Measurements from ENCODE around the gene PEAK1.

DNA sequence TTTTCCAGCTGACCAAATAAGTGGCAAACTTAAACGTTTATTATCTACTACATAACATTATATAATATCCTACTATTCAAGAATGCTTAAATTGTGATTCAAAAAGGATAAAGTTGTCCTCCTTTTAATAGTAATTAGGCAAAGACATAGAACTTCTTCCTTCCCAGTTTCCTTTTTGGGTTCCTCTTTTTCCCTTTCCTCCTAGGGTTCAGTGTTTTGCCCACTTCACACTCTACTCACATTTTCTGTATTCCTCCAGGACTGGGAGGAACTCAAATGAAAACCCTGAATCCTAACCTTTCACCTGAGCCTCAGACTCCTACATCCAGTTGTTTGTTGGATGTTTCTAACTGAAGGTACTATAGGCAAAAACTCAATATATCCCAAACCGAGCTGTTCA is 132.5 kb downstream of the PEAK1 start:
- TF ChIP-seq POLR2A (IDR thresholded peaks at IDR 0.05; ENCODE audit: low read depth, low read length) (no peak), SMARCA5 (IDR thresholded peaks at IDR 0.05) (no peak)

Data from GM12878 (cell line).